NCI-H1048 (cell line): ENCODE data around the gene SCAMP1.
"Not testable (repeated sequence)": the region's sequence is repeated elsewhere in the genome, so short reads cannot be mapped to it uniquely, and the experiment has no call there.

ENCODE experiments used
- DNase-seq: peaks from one replicate; lab custom pipeline; 2025; lab: John Stamatoyannopoulos, UW

Gene SCAMP1

GRCh38 chr5:78359831-78360673 is at the start of gene SCAMP1:
TSS of gene SCAMP1 (plus strand) at chr5:78360617. CDS start at chr5:78360672, 55 bp downstream.
- DNase-seq, result peak; percentile 76

- no peak for DNase-seq
These were observed 42.9 kb upstream of the SCAMP1 start for GRCh38 chr5:78317515-78317914.

GRCh38 chr5:78318337-78318736 is 42.1 kb upstream of the SCAMP1 start:
- no peak for DNase-seq

- DNase-seq, result no peak
These were observed 40.0 kb upstream of the SCAMP1 start for GRCh38 chr5:78320401-78320800.

- no peak for DNase-seq
These were observed 37.2 kb upstream of the SCAMP1 start for GRCh38 chr5:78323241-78323640.

GRCh38 chr5:78326930-78327329 is 33.5 kb upstream of the SCAMP1 start:
- no peak for DNase-seq

- no peak for DNase-seq
These were observed 32.5 kb upstream of the SCAMP1 start for GRCh38 chr5:78327761-78328510.

- no peak for DNase-seq
These were observed 31.7 kb upstream of the SCAMP1 start for GRCh38 chr5:78328585-78329173.

- DNase-seq, result no peak
These were observed 28.8 kb upstream of the SCAMP1 start for GRCh38 chr5:78331523-78332080.

GRCh38 chr5:78334811-78335210 is 25.6 kb upstream of the SCAMP1 start:
- DNase-seq, result no peak

GRCh38 chr5:78335976-78336375 is 24.4 kb upstream of the SCAMP1 start:
- DNase-seq, result no peak

GRCh38 chr5:78336698-78337097 is 23.7 kb upstream of the SCAMP1 start:
- DNase-seq, result no peak

GRCh38 chr5:78339617-78340436 is 20.6 kb upstream of the SCAMP1 start:
- DNase-seq, result no peak

- DNase-seq, result no peak
These were observed 19.0 kb upstream of the SCAMP1 start for GRCh38 chr5:78341440-78341839.

- no peak for DNase-seq
These were observed 14.9 kb upstream of the SCAMP1 start for GRCh38 chr5:78345485-78345884.

- no peak for DNase-seq
These were observed 6.9 kb upstream of the SCAMP1 start for GRCh38 chr5:78353520-78353919.

- DNase-seq, result no peak
These were observed 6.2 kb upstream of the SCAMP1 start for GRCh38 chr5:78354066-78354670.

- DNase-seq, result no peak
These were observed 4.9 kb upstream of the SCAMP1 start for GRCh38 chr5:78355561-78355960.

- not testable (repeated sequence) for DNase-seq
These were observed 974 bp upstream of the SCAMP1 start for GRCh38 chr5:78359455-78359830.

GRCh38 chr5:78360674-78360923 is 182 bp downstream of the SCAMP1 start:
- no peak for DNase-seq

- peak; percentile 7 for DNase-seq
These were observed 660 bp downstream of the SCAMP1 start for GRCh38 chr5:78360924-78361630.
